PC-3 (cell line): ENCODE data around the gene DLST. TPM values are rescaled to one million over a fixed set of nuclear protein-coding genes. Genes with fewer than 3 reads are reported as not detected.

ENCODE experiments used
- ATAC-seq: fragments of 200-7000 bp; cut with Tn5 transposase; 2 replicates; pipeline ENCODE4 v1.9.1; 2020; ENCODE audit warnings: mild to moderate bottlenecking, moderate library complexity
- BruUV-seq: library from RNA; stranded (reverse); fragments of 400-500 nt; replicated peaks from 2 replicates; lab custom pipeline; 2021; lab: Mats Ljungman, UMichigan
- CTCF ChIA-PET: fragments of 300-600 bp; sonication (Branson Sonifier 250); formaldehyde crosslinking; loops from one replicate; lab custom pipeline; 2022; ENCODE audit warnings: antibody characterized with exemption; lab: Charles Lee
- POLR2A ChIA-PET: fragments of 300-600 bp; sonication (Branson Sonifier 250); formaldehyde crosslinking; loops from one replicate; lab custom pipeline; 2022; ENCODE audit warnings: antibody characterized with exemption; ENCODE audit not compliant: unreplicated experiment; lab: Charles Lee
- DNase-seq: peaks from one replicate; pipeline ENCODE4 v3.0.0-alpha.2; 2015
- H2AFZ ChIP-seq: fragments of 300-600 bp; sonication (generic); 2 replicates; pipeline ENCODE4 v1.6.0; 2016; ENCODE audit warnings: antibody characterized with exemption, low read length
- H3F3A ChIP-seq: fragments of 300-600 bp; sonication (generic); one replicate; pipeline ENCODE4 v1.6.0; 2017; ENCODE audit warnings: antibody characterized with exemption, low read length, control low read depth, mild to moderate bottlenecking; ENCODE audit not compliant: unreplicated experiment
- H3K27ac ChIP-seq: fragments of 300-600 bp; sonication (generic); 2 replicates; pipeline ENCODE4 v1.5.1; 2016; ENCODE audit warnings: mild to moderate bottlenecking, low read length
- H3K27me3 ChIP-seq: fragments of 300-600 bp; sonication (generic); 2 replicates; pipeline ENCODE4 v1.6.1; 2016; ENCODE audit warnings: low read length, mixed read lengths
- H3K36me3 ChIP-seq: fragments of 300-600 bp; sonication (generic); 2 replicates; pipeline ENCODE4 v1.6.1; 2016; ENCODE audit warnings: low read depth, mixed run types, low read length, mixed read lengths
- H3K4me1 ChIP-seq: fragments of 300-600 bp; sonication (generic); 2 replicates; pipeline ENCODE4 v1.5.1; 2016; ENCODE audit warnings: low read length; ENCODE audit not compliant: insufficient read depth
- H3K4me2 ChIP-seq: fragments of 300-600 bp; sonication (generic); 2 replicates; pipeline ENCODE4 v1.6.0; 2016; ENCODE audit warnings: low read length
- H3K4me3 ChIP-seq: fragments of 300-600 bp; sonication (generic); 2 replicates; pipeline ENCODE4 v1.5.1; 2016; ENCODE audit warnings: mild to moderate bottlenecking, low read length, mixed read lengths
- H3K79me2 ChIP-seq: fragments of 300-600 bp; sonication (generic); 2 replicates; pipeline ENCODE4 v1.6.1; 2017; ENCODE audit warnings: low read length, mixed read lengths
- H3K9ac ChIP-seq: fragments of 300-600 bp; sonication (generic); 2 replicates; pipeline ENCODE4 v1.6.0; 2016; ENCODE audit warnings: mild to moderate bottlenecking, low read length
- H3K9me2 ChIP-seq: fragments of 300-600 bp; sonication (generic); replicated peaks from 2 replicates; pipeline ENCODE4 v1.6.1; 2016; ENCODE audit warnings: mixed run types, low read length, mixed read lengths
- H3K9me3 ChIP-seq: fragments of 300-600 bp; sonication (generic); 2 replicates; pipeline ENCODE4 v1.6.1; 2016; ENCODE audit warnings: low read length, mixed read lengths
- H4K20me1 ChIP-seq: fragments of 300-600 bp; sonication (generic); 2 replicates; pipeline ENCODE4 v1.6.1; 2016; ENCODE audit warnings: low read length, mixed read lengths
- CTCF ChIP-seq: fragments of 300-600 bp; sonication (generic); conservative IDR thresholded peaks from 2 replicates; pipeline ENCODE4 v1.5.1; 2017; ENCODE audit warnings: antibody characterized with exemption, low read depth, mild to moderate bottlenecking, low read length
- EZH2 ChIP-seq: fragments of 300-600 bp; sonication (generic); IDR thresholded peaks from one replicate; pipeline ENCODE4 v1.6.1; 2017; ENCODE audit warnings: antibody characterized with exemption, mild to moderate bottlenecking, low read length; ENCODE audit not compliant: unreplicated experiment
- EZH2phosphoT487 ChIP-seq: fragments of 300-600 bp; sonication (generic); IDR thresholded peaks from 2 replicates; pipeline ENCODE4 v1.6.1; 2018; ENCODE audit warnings: mild to moderate bottlenecking, antibody characterized with exemption, low read length, borderline replicate concordance
- intact Hi-C: fragments of 100-400 bp; cut with micrococcal nuclease; formaldehyde crosslinking; loops from 2 replicates; pipeline ENCODE4 v1.9.0; 2023
- total RNA-seq: library from RNA; depleted of rRNA; stranded (reverse); fragments of >200 nt; gene quantifications from 2 replicates; pipeline ENCODE4 v1.2.3, GENCODE V29; 2014

DLST gene
- total RNA-seq, 1 experiment from 2014 or later, result 56.9 TPM

- no peaks in the 10 kb centered on the region for H3F3A ChIP-seq
- H2AFZ ChIP-seq, result no peak overlapping the region
- DNase-seq (no peak), ATAC-seq (no peak)
- H3K36me3 ChIP-seq, result no peaks in the 10 kb centered on the region
- no peak for TF ChIP-seq EZH2phosphoT487
- TF ChIP-seq CTCF, result no peak
- no peak for TF ChIP-seq EZH2
- intact Hi-C loops, result no loop called here
- H3K27me3 ChIP-seq, result no peaks in the 10 kb centered on the region
- no peaks in the 10 kb centered on the region for H3K9me3 ChIP-seq
- H3K4me1 ChIP-seq, result peaks cover 15% of the 10 kb centered on the region; the same call in 1 of the 2 replicates
- ChIA-PET CTCF (no interaction called here), POLR2A (no interaction called here)
- no peak overlapping the region for H3K4me3 ChIP-seq
- H3K9ac ChIP-seq, result no peak overlapping the region
- no TSS peak for BruUV-seq
- H3K9me2 ChIP-seq, result no peaks in the 10 kb centered on the region
- no peak overlapping the region for H3K27ac ChIP-seq
- no peak overlapping the region for H3K4me2 ChIP-seq
- no peaks in the 10 kb centered on the region for H3K79me2 ChIP-seq
- H4K20me1 ChIP-seq, result no peaks in the 10 kb centered on the region
Observed at GRCh38 chr14:74918380-74918779, 36.7 kb downstream of the DLST start.

DNA sequence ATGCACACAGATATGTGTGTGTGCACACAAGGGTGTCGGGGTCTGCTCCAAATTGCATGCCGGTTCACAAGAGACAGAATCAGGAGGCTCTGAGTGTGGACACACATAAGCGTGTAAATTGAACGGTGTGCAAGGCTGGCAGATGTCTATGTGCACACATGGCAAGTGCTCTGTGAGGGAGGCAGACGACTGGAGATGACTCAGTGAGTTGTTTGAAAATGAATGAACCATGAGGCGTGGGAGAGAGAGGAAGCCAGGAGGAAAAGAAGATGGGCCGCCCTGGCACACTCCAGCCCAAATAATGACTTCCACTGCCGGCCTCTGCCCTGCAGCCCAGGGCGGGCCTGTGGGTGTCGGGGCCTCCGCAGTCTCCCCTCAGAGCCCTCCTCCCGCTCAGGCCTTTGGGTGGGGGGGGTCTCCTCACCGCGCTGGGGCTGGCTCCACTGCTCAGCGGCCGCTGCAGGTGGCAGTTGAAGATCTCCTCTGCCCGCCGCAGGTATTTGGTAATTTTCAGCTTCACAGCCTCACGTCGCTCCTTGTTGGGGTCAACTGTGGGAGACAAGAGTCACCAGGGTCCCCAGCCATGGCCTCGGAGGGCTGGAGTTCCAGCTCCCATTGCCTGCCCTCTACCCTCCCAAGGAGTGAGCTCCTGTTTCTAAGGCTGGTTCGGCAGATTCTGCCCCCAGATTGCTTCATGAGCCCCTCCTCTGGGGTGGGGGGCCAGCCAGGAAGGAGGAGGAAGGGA is 37.9 kb downstream of the DLST start:
- intact Hi-C loops, result no loop called here
- Histone ChIP-seq H4K20me1 (no peaks in the 10 kb centered on the region), H3K9me3 (no peaks in the 10 kb centered on the region), H3K9ac (no peak overlapping the region), H3K4me1 (peaks cover 15% of the 10 kb centered on the region; the same call in 1 of the 2 replicates), H3K27me3 (no peaks in the 10 kb centered on the region), H3F3A (no peaks in the 10 kb centered on the region), H3K27ac (no peak overlapping the region), H3K36me3 (no peaks in the 10 kb centered on the region), H3K4me2 (no peak overlapping the region), H3K9me2 (no peaks in the 10 kb centered on the region), H3K4me3 (no peak overlapping the region), H3K79me2 (no peaks in the 10 kb centered on the region), H2AFZ (no peak overlapping the region)
- TF ChIP-seq EZH2, result no peak
- no peak for TF ChIP-seq CTCF
- TF ChIP-seq EZH2phosphoT487, result no peak
- ATAC-seq, result peak; percentile 49
- CTCF ChIA-PET, result no interaction called here
- POLR2A ChIA-PET, result no interaction called here
- DNase-seq, result peak; percentile 20
- BruUV-seq, result no TSS peak

- TF ChIP-seq CTCF, result no peak
- TF ChIP-seq EZH2phosphoT487, result no peak
- TF ChIP-seq EZH2, result no peak
- Histone ChIP-seq H3F3A (no peaks in the 10 kb centered on the region), H4K20me1 (no peaks in the 10 kb centered on the region), H3K4me3 (no peak overlapping the region), H3K9me2 (no peaks in the 10 kb centered on the region), H3K9ac (no peak overlapping the region), H3K27me3 (no peaks in the 10 kb centered on the region), H3K4me2 (no peak overlapping the region), H3K79me2 (no peaks in the 10 kb centered on the region), H3K4me1 (peaks cover 15% of the 10 kb centered on the region; the same call in 1 of the 2 replicates), H2AFZ (no peak overlapping the region), H3K36me3 (no peaks in the 10 kb centered on the region), H3K27ac (no peak overlapping the region), H3K9me3 (no peaks in the 10 kb centered on the region)
- ATAC-seq (no peak), DNase-seq (no peak)
- ChIA-PET POLR2A (no interaction called here), CTCF (no interaction called here)
- no TSS peak for BruUV-seq
- intact Hi-C loops, result no loop called here
Observed at GRCh38 chr14:74920281-74920680, 38.6 kb downstream of the DLST start.
